CD4-positive, alpha-beta memory T cell (primary cell): ENCODE results near the gene IL17RD. TPM values are rescaled to one million over a fixed set of nuclear protein-coding genes. Genes with fewer than 3 reads are reported as not detected.

ENCODE experiments used
- CTCF ChIA-PET: fragments of 350-600 bp; sonication (Branson Sonifier 250); formaldehyde crosslinking; loops from one replicate; lab custom pipeline; 2021; ENCODE audit warnings: inconsistent platforms; ENCODE audit not compliant: partially characterized antibody; lab: Charles Lee
- POLR2A ChIA-PET: fragments of 350-600 bp; sonication (Branson Sonifier 250); formaldehyde crosslinking; loops from one replicate; lab custom pipeline; 2021; ENCODE audit not compliant: partially characterized antibody; lab: Charles Lee
- DNase-seq, 5 donors: peaks; one replicate each; pipeline versions ENCODE4 v3.0.0 to v3.0.0-alpha.2; 2020 to 2022; ENCODE audit warnings: mixed read lengths in 1 of 5
- H3K27ac ChIP-seq: one replicate; pipeline ENCODE4 v1.7.0; 2013; ENCODE audit warnings: low read depth, low read length
- H3K27me3 ChIP-seq: 2 replicates; pipeline ENCODE4 v1.7.0; 2013; ENCODE audit warnings: mild to moderate bottlenecking, low read length, moderate library complexity; ENCODE audit not compliant: insufficient read depth
- H3K36me3 ChIP-seq: 2 replicates; pipeline ENCODE4 v1.7.0; 2013; ENCODE audit warnings: mild to moderate bottlenecking, low read length, moderate library complexity; ENCODE audit not compliant: insufficient read depth
- H3K4me1 ChIP-seq: 2 replicates; pipeline ENCODE4 v1.7.0; 2013; ENCODE audit warnings: mild to moderate bottlenecking, low read length, moderate library complexity; ENCODE audit not compliant: insufficient read depth
- H3K4me3 ChIP-seq, 2 donors: one replicate each; pipeline ENCODE4 v1.7.0; 2013; ENCODE audit warnings: low read length in 2 of 2, mild to moderate bottlenecking in 1 of 2
- H3K9me3 ChIP-seq, 2 donors: one replicate each; pipeline ENCODE4 v1.7.0; 2013; ENCODE audit warnings: low read length in 2 of 2, control low read depth in 1 of 2; ENCODE audit not compliant: control insufficient read depth in 1 of 2
- H3K27ac Mint-ChIP-seq, 7 donors: one replicate each; pipeline ENCODE4 v1.8.0; 2020 to 2021; ENCODE audit warnings: mixed read lengths in 7 of 7, mild to moderate bottlenecking in 6 of 7, inconsistent platforms in 3 of 7, moderate library complexity in 3 of 7
- H3K27me3 Mint-ChIP-seq, 2 donors: one replicate each; pipeline ENCODE4 v1.8.0; 2020 to 2021; ENCODE audit warnings: mixed read lengths in 2 of 2
- H3K36me3 Mint-ChIP-seq, 2 donors: one replicate each; pipeline ENCODE4 v1.8.0; 2020 to 2021; ENCODE audit warnings: mixed read lengths in 2 of 2, inconsistent platforms in 1 of 2, mild to moderate bottlenecking in 1 of 2
- H3K4me1 Mint-ChIP-seq, 4 donors: one replicate each; pipeline ENCODE4 v1.8.0; 2020 to 2021; ENCODE audit warnings: mixed read lengths in 4 of 4, mild to moderate bottlenecking in 1 of 4
- H3K4me3 Mint-ChIP-seq, 8 donors: one replicate each; pipeline ENCODE4 v1.8.0; 2020 to 2021; ENCODE audit warnings: mixed read lengths in 8 of 8, mild to moderate bottlenecking in 7 of 8, moderate library complexity in 6 of 8, inconsistent platforms in 3 of 8
- H3K9me3 Mint-ChIP-seq, 8 donors: one replicate each; pipeline ENCODE4 v1.8.0; 2020 to 2021; ENCODE audit warnings: mixed read lengths in 8 of 8, mild to moderate bottlenecking in 5 of 8, inconsistent platforms in 3 of 8, moderate library complexity in 1 of 8
- intact Hi-C: fragments of 100-400 bp; cut with micrococcal nuclease; formaldehyde crosslinking; loops from one replicate; pipeline ENCODE4 v1.15.1; 2023
- polyA plus RNA-seq, 2 donors: library from polyadenylated mRNA; unstranded; fragments of 300-500 nt; fragmentation: Illumina TruSeq; gene quantifications; one replicate each; pipeline ENCODE4 v1.2.3, GENCODE V29; 2021
- total RNA-seq, 2 experiments: library from RNA; stranded (reverse); gene quantifications; one replicate each; pipeline ENCODE4 v1.2.3, GENCODE V29; 2021

IL17RD gene
- total and polyA plus RNA-seq, 4 experiments from 2014 or later = not detected

DNA sequence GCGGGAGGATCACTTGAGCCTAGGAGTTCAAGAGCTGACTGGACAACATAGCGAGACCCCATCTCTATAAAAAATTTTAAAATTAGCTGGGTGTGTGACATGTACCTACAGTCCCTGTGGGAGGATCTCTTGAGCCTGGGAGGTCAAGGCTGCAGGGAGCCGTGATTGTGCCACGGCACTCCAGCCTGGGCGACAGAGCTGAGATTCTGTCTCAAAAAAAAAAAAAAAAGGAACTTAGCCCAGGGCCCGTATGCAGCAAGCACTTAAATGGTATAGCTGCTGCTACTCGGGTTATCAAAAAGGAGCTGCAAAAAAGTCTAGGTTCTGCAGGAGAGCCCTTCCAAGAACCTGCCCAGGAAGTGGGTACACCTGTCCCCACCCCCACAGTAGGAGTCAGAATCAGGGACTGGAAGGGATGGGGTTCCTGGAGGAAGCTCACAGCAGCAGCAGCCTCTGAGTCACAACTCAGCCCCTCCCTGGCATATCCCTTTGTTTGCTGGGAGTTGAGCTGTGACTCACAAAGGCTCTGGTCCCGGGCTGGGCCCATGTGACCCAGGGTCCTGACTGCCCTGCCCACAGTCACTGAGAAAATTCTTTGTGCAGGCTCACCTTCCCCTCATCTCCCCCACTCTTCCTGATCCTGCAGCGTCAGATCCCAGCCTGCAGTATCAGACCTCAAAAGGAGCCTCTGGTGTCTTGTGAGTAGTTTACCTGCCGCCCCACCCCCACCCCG is 104.9 kb downstream of the IL17RD start, which contains the start of gene SPATA12:
Gene SPATA12 (plus strand): TSS at position 576 of the 733 bp plus-strand sequence. CDS start 13,031 bp downstream, outside the sequence.
- ChIA-PET CTCF (no interaction called here), POLR2A (no interaction called here)
- no peaks in the 10 kb centered on the region for H3K27me3 ChIP-seq
- H3K4me1 ChIP-seq = no peaks in the 10 kb centered on the region
- intact Hi-C loops = no loop called here
- H3K27ac ChIP-seq = no peak within 1 kb of the TSS
- H3K36me3 ChIP-seq = no peaks in the 10 kb centered on the region
- no peaks in the 10 kb centered on the region for H3K36me3 Mint-ChIP-seq
- H3K4me3 ChIP-seq = no peak within 1 kb of the TSS
- no peaks in the 10 kb centered on the region for H3K4me1 Mint-ChIP-seq
- H3K4me3 Mint-ChIP-seq = no peak within 1 kb of the TSS
- no peaks in the 10 kb centered on the region for H3K9me3 ChIP-seq
- H3K27me3 Mint-ChIP-seq = peaks cover 3 to 21% of the 10 kb centered on the region in 2 donors
- no peak within 1 kb of the TSS for H3K27ac Mint-ChIP-seq
- no peaks in the 10 kb centered on the region for H3K9me3 Mint-ChIP-seq
- no peak for DNase-seq

DNA sequence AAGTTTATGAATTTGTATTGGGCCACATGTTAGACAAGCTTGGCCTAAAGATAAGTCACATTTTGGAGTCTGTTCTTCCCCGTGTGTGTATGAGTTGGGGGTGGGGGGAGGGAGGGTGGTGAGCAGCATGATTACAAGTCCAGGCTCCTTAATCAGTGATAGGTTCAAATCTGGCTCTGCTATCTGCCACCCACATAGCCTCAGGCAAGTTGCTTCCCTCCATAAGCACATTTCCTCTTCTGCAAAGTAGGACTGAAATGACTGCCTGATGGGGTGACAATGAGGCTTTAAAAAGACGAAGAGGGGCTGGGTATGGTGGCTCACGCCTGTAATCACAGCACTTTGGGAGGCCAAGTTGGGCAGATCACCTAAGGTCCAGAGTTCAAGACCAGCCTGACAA is 105.7 kb downstream of the IL17RD start:
- DNase-seq = no peak
- H3K9me3 ChIP-seq = no peaks in the 10 kb centered on the region
- H3K4me1 ChIP-seq = no peaks in the 10 kb centered on the region
- intact Hi-C loops = no loop called here
- Mint-ChIP-seq H3K4me3 (no peak overlapping the region), H3K36me3 (no peaks in the 10 kb centered on the region), H3K27ac (no peak overlapping the region), H3K9me3 (no peaks in the 10 kb centered on the region), H3K27me3 (peaks cover 3 to 21% of the 10 kb centered on the region in 2 donors), H3K4me1 (no peaks in the 10 kb centered on the region)
- no peaks in the 10 kb centered on the region for H3K36me3 ChIP-seq
- no peak overlapping the region for H3K4me3 ChIP-seq
- ChIA-PET CTCF (no interaction called here), POLR2A (no interaction called here)
- no peak overlapping the region for H3K27ac ChIP-seq
- H3K27me3 ChIP-seq = no peaks in the 10 kb centered on the region

DNA sequence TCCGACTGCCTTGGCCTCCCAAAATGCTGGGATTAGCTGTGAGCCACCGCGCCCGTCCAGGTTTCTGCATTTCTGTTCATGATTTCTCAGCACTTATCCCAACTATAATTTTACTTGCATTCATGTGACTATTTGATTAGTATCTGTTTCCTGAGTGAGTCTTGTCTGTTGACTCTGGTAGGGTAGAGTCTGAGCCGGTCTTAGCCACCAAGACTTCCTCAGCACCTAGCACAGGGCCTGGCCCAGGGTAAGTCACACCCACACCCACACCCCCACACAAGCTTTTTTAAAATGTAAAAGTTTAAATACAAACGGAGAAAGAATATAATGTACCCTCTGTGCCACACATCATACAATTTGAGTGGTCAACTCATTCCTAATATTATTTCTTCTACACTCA is 107.8 kb downstream of the IL17RD start:
- no peak for DNase-seq
- H3K4me3 Mint-ChIP-seq = no peak overlapping the region
- H3K9me3 Mint-ChIP-seq = no peaks in the 10 kb centered on the region
- Histone ChIP-seq H3K27ac (no peak overlapping the region), H3K9me3 (no peaks in the 10 kb centered on the region), H3K27me3 (no peaks in the 10 kb centered on the region), H3K4me1 (no peaks in the 10 kb centered on the region), H3K36me3 (no peaks in the 10 kb centered on the region), H3K4me3 (no peak overlapping the region)
- intact Hi-C loops = no loop called here
- H3K36me3 Mint-ChIP-seq = no peaks in the 10 kb centered on the region
- CTCF ChIA-PET = no interaction called here
- no peak overlapping the region for H3K27ac Mint-ChIP-seq
- no peaks in the 10 kb centered on the region for H3K4me1 Mint-ChIP-seq
- POLR2A ChIA-PET = no interaction called here
- peaks cover 6 to 24% of the 10 kb centered on the region in 2 donors for H3K27me3 Mint-ChIP-seq

DNA sequence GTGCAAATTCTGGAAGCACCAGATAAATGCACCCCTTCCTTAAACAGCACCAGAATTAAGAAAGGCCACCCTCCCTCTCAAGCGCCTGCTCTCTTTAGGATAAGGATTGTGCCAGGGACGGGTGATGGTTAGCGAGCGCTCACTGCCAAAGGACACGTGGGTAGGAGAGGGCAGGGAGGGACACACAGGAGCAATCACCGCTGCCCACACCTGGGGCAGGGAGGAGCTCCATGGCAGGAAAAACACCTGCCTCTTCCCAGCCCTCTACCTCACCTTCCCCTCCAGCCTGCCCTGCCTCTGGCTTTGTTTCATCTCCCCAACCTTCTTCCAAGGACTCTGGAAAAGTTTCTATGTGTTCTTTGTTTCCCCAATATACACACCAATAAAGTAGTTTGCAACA is 112.0 kb downstream of the IL17RD start:
- H3K4me3 ChIP-seq = no peak overlapping the region
- no peak for DNase-seq
- Mint-ChIP-seq H3K4me1 (no peaks in the 10 kb centered on the region), H3K27ac (no peak overlapping the region), H3K27me3 (peaks cover 9 to 23% of the 10 kb centered on the region in 2 donors), H3K36me3 (no peaks in the 10 kb centered on the region), H3K9me3 (no peaks in the 10 kb centered on the region), H3K4me3 (no peak overlapping the region)
- intact Hi-C loops = no loop called here
- CTCF ChIA-PET = no interaction called here
- POLR2A ChIA-PET = no interaction called here
- no peak overlapping the region for H3K27ac ChIP-seq
- H3K4me1 ChIP-seq = no peaks in the 10 kb centered on the region
- H3K9me3 ChIP-seq = no peaks in the 10 kb centered on the region
- H3K36me3 ChIP-seq = no peaks in the 10 kb centered on the region
- H3K27me3 ChIP-seq = no peaks in the 10 kb centered on the region

DNA sequence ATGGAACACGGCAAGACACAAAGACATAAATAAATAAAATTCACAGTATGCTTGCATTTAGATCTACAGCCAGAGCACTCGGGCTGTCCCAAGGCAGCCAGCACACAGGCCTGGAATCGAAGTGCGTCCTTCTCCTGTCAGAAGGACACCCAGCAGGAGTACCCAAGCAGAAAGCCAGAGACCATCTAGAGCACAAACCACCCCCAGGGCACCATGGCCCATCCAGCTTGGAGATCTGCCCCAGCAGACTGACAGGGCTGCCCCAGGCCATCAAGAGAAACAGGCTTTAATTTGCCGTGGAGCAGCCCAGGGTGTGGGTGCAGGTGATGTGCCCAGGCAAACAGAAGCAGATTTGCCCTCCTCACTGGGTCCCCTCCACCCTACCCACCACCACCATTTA is 112.5 kb downstream of the IL17RD start:
- H3K4me1 ChIP-seq = no peaks in the 10 kb centered on the region
- no peak overlapping the region for H3K27ac Mint-ChIP-seq
- H3K27me3 ChIP-seq = no peaks in the 10 kb centered on the region
- no peaks in the 10 kb centered on the region for H3K9me3 Mint-ChIP-seq
- intact Hi-C loops = no loop called here
- no peaks in the 10 kb centered on the region for H3K36me3 Mint-ChIP-seq
- H3K27me3 Mint-ChIP-seq = peaks cover 9 to 26% of the 10 kb centered on the region in 2 donors
- H3K4me1 Mint-ChIP-seq = no peaks in the 10 kb centered on the region
- no peak overlapping the region for H3K4me3 ChIP-seq
- ChIA-PET POLR2A (no interaction called here), CTCF (no interaction called here)
- no peak overlapping the region for H3K4me3 Mint-ChIP-seq
- no peaks in the 10 kb centered on the region for H3K36me3 ChIP-seq
- H3K9me3 ChIP-seq = no peaks in the 10 kb centered on the region
- no peak for DNase-seq
- no peak overlapping the region for H3K27ac ChIP-seq

DNA sequence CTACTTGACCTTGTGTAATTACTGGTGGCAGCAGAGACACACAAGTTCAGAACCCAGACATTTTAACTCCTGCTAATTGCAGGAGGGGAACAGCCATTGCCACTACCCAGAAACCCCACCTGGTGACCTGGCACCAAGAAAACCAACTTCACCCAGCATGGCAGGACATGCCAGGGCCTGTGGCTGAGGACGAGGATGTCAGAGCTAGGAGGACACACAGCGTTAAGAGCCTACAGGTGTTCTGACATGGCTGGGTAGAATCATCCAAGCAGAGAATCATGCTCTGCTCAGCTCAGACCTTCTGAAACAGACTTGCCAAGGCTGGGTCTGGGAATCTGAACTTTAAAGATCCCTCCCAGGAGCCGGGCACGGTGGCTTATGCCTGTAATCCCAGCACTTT is 116.4 kb downstream of the IL17RD start:
- Histone ChIP-seq H3K36me3 (no peaks in the 10 kb centered on the region), H3K4me1 (no peaks in the 10 kb centered on the region), H3K4me3 (no peak overlapping the region), H3K9me3 (no peaks in the 10 kb centered on the region), H3K27ac (no peak overlapping the region), H3K27me3 (no peaks in the 10 kb centered on the region)
- ChIA-PET POLR2A (no interaction called here), CTCF (no interaction called here)
- intact Hi-C loops = no loop called here
- Mint-ChIP-seq H3K36me3 (no peaks in the 10 kb centered on the region), H3K27me3 (peaks cover 6 to 15% of the 10 kb centered on the region in 2 donors), H3K27ac (no peak overlapping the region), H3K4me3 (no peak overlapping the region), H3K4me1 (no peaks in the 10 kb centered on the region), H3K9me3 (no peaks in the 10 kb centered on the region)
- no peak for DNase-seq

DNA sequence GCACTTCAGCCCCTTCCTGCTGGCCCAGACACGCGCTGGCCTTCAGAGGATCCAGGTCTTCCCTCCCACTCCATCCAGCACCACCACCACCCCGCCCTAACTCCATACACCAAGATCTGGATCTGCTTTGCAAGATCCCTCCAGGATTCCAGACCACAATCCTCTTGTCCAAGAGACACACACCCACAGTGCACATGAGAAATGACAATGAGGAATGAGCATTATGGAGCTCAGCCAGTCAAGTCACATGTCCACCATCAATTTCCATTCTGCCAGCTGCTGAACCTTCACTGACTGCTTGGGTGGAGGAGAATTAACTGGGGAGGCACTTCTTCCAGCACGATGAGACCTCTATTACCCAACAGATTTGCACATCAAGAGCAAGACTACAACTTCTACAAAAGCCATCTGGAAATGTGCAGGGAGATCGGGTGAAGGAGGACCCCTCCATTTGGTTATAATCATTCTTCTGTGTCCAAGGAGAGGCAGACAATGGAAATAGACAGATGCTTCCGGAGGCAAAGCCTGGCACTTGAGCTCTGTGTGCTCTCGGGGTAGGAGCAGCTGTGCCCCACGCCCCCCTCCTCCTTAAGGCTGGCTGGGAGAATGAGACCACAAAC is 117.0 kb downstream of the IL17RD start:
- Mint-ChIP-seq H3K27ac (no peak overlapping the region), H3K36me3 (no peaks in the 10 kb centered on the region), H3K4me1 (no peaks in the 10 kb centered on the region), H3K27me3 (peaks cover 7 to 11% of the 10 kb centered on the region in 2 donors), H3K4me3 (no peak overlapping the region), H3K9me3 (no peaks in the 10 kb centered on the region)
- no peaks in the 10 kb centered on the region for H3K27me3 ChIP-seq
- H3K4me3 ChIP-seq = no peak overlapping the region
- DNase-seq = no peak
- ChIA-PET POLR2A (no interaction called here), CTCF (no interaction called here)
- H3K9me3 ChIP-seq = no peaks in the 10 kb centered on the region
- H3K27ac ChIP-seq = no peak overlapping the region
- intact Hi-C loops = no loop called here
- H3K4me1 ChIP-seq = no peaks in the 10 kb centered on the region
- no peaks in the 10 kb centered on the region for H3K36me3 ChIP-seq
